ENCODE measurements around the gene APOL6. TPM values are rescaled to one million over a fixed set of nuclear protein-coding genes. Genes with fewer than 3 reads are reported as not detected.

APOL6 gene
- total RNA-seq, 1 donor from 2014 or later, result not detected

DNA sequence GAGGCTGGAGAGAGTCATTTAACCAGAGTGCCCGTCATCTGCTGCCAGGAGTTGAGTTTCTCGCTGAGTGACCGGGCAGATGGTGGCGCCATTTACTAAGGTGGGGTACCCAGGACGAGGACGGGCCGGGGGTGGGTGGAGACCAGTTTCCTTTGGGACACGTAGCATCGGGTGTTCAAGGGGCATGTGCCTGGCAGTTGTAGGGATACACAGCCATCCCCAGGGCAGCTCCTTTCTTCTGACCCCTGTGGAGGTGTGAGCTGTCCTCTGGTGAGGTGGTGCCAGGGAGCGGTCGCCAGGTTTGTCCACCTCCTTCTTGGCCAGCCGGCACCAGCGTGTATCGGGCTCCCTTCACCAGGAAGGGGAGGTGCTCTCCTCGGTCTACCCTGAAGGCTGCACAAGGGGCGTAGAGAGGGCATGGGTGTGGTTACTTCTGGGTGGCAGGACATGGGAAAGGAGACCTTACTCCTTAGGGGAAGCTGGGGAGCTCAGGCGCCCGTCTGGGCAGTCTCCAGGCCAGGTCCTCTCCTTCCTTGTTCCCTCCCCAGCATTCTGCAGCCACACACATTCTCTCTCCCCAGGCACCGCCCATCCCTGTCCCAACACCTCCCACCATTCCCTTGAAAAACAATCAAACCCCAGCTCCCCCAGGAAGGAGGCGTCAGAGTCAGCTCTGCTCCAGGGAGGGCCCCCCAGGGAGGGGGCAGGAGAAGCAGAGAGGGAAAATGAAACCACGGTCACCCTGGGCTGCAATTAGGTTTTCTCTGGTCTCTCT lies 20.8 kb upstream of the APOL6 start:
- DNase-seq (ENCODE audit: low spot score), result peak; percentile 81
- Histone ChIP-seq H3K27me3 (no peaks in the 10 kb centered on the region), H2AFZ (replicated peaks) (peak overlapping the region; percentile 83), H3K4me1 (peaks cover under 1% of the 10 kb centered on the region), H3K36me3 (no peaks in the 10 kb centered on the region), H3F3A (ENCODE audit: low read depth) (no peaks in the 10 kb centered on the region), H3K9ac (no peak overlapping the region), H4K20me1 (ENCODE audit: low read depth) (no peaks in the 10 kb centered on the region), H3K27ac (no peak overlapping the region), H3K79me2 (ENCODE audit: low read depth) (no peaks in the 10 kb centered on the region), H3K9me3 (ENCODE audit: low read depth) (no peaks in the 10 kb centered on the region), H3K4me2 (peak overlapping the region; percentile 76), H3K4me3 (peak overlapping the region; percentile 45)
- Mint-ChIP-seq H3K36me3 (no peaks in the 10 kb centered on the region), H3K4me1 (peaks cover 24% of the 10 kb centered on the region), H3K27ac (peak overlapping the region; percentile 88), H3K9me3 (peaks cover 2% of the 10 kb centered on the region), H3K27me3 (ENCODE audit: insufficient read depth, low read depth) (peaks cover 14% of the 10 kb centered on the region), H3K4me3 (peak overlapping the region; percentile 68)
- TF ChIP-seq, protein P1, sequence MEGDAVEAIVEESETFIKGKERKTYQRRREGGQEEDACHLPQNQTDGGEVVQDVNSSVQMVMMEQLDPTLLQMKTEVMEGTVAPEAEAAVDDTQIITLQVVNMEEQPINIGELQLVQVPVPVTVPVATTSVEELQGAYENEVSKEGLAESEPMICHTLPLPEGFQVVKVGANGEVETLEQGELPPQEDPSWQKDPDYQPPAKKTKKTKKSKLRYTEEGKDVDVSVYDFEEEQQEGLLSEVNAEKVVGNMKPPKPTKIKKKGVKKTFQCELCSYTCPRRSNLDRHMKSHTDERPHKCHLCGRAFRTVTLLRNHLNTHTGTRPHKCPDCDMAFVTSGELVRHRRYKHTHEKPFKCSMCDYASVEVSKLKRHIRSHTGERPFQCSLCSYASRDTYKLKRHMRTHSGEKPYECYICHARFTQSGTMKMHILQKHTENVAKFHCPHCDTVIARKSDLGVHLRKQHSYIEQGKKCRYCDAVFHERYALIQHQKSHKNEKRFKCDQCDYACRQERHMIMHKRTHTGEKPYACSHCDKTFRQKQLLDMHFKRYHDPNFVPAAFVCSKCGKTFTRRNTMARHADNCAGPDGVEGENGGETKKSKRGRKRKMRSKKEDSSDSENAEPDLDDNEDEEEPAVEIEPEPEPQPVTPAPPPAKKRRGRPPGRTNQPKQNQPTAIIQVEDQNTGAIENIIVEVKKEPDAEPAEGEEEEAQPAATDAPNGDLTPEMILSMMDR (IDR thresholded peaks at IDR 0.05), result peak; percentile 64
- no peak for TF ChIP-seq EZH2 (IDR thresholded peaks at IDR 0.05)

- H3K27me3 Mint-ChIP-seq (ENCODE audit: insufficient read depth, low read depth), result peaks cover 12% of the 10 kb centered on the region
- H4K20me1 ChIP-seq (ENCODE audit: low read depth), result no peaks in the 10 kb centered on the region
- no peak for DNase-seq (ENCODE audit: low spot score)
- H3K27ac ChIP-seq, result no peak overlapping the region
- no peak overlapping the region for H3K9ac ChIP-seq
- no peaks in the 10 kb centered on the region for H3K9me3 ChIP-seq (ENCODE audit: low read depth)
- no peak overlapping the region for H3K4me3 ChIP-seq
- no peaks in the 10 kb centered on the region for H3K4me1 ChIP-seq
- no peaks in the 10 kb centered on the region for H3K79me2 ChIP-seq (ENCODE audit: low read depth)
- H3K9me3 Mint-ChIP-seq, result peaks cover 2% of the 10 kb centered on the region
- H3F3A ChIP-seq (ENCODE audit: low read depth), result peaks cover 4% of the 10 kb centered on the region
- H3K36me3 Mint-ChIP-seq, result no peaks in the 10 kb centered on the region
- no peak overlapping the region for H3K4me2 ChIP-seq
- peaks cover 25% of the 10 kb centered on the region for H3K4me1 Mint-ChIP-seq
- no peaks in the 10 kb centered on the region for H3K36me3 ChIP-seq
- no peak for TF ChIP-seq EZH2 (IDR thresholded peaks at IDR 0.05)
- TF ChIP-seq, protein P1 (IDR thresholded peaks at IDR 0.05), result no peak
- H2AFZ ChIP-seq (replicated peaks), result no peak overlapping the region
- no peak overlapping the region for H3K4me3 Mint-ChIP-seq
- H3K27me3 ChIP-seq, result no peaks in the 10 kb centered on the region
- H3K27ac Mint-ChIP-seq, result no peak overlapping the region
Observed at GRCh38 chr22:35628732-35629131, 19.5 kb upstream of the APOL6 start.

DNA sequence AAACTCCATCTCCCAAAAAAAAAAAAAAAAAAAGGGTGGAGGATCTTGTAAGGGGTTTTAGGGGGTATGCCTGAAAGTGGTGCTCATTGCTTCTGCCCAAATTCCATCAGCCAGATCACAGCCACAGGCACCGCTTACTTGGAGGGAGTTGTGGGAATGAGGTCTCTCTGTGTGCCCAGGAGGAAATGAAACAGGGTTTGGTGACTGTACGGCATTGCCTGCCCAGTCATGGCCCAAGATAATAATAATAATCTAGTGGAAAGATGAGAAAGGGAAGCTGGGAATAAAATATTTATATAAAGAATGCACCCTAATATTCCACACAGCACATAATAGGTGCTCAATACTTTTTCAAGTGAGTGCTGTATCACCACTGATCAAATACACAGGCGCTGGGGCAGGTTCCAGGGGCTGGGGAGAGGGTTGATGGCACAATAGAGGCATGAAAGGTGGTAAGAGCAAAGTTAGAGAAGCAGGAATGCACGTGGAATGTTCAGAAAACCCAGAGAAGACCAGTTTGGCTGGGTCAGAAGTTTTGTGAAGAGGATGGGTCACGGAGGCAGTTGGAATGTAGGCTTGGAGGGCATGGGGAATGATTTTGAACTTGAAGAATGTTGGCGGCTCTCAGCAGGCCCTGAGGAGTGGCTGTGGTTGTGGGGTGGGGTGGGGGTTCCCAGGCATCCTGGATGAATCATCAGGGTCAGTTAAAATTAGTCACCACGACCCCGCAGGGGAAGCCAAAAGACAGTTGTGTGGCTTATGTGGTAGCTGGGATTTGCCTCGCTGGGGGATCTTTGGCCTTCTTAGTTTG lies 18.6 kb upstream of the APOL6 start:
- TF ChIP-seq EZH2 (IDR thresholded peaks at IDR 0.05) (no peak), EZH2phosphoT487 (IDR thresholded peaks at IDR 0.05) (no peak)
- TF ChIP-seq, protein P1 (IDR thresholded peaks at IDR 0.05), result no peak
- Mint-ChIP-seq H3K4me3 (no peak overlapping the region), H3K27me3 (ENCODE audit: insufficient read depth, low read depth) (peaks cover 12% of the 10 kb centered on the region), H3K4me1 (peaks cover 25% of the 10 kb centered on the region), H3K36me3 (no peaks in the 10 kb centered on the region), H3K27ac (peak overlapping the region; percentile 94), H3K9me3 (peaks cover 2% of the 10 kb centered on the region)
- no peak for DNase-seq (ENCODE audit: low spot score)
- H3K9me3 ChIP-seq (ENCODE audit: low read depth), result no peaks in the 10 kb centered on the region
- no peaks in the 10 kb centered on the region for H3K36me3 ChIP-seq
- H3K27ac ChIP-seq, result no peak overlapping the region
- H3K9ac ChIP-seq, result no peak overlapping the region
- H2AFZ ChIP-seq (replicated peaks), result no peak overlapping the region
- peaks cover 4% of the 10 kb centered on the region for H3F3A ChIP-seq (ENCODE audit: low read depth)
- H3K4me2 ChIP-seq, result no peak overlapping the region
- H4K20me1 ChIP-seq (ENCODE audit: low read depth), result no peaks in the 10 kb centered on the region
- H3K79me2 ChIP-seq (ENCODE audit: low read depth), result no peaks in the 10 kb centered on the region
- no peak overlapping the region for H3K4me3 ChIP-seq
- H3K27me3 ChIP-seq, result no peaks in the 10 kb centered on the region
- no peaks in the 10 kb centered on the region for H3K4me1 ChIP-seq
